Calu3 (cell line): Measurements from ENCODE around the gene OPCML. TPM values are rescaled to one million over a fixed set of nuclear protein-coding genes. Genes with fewer than 3 reads are reported as not detected.

ENCODE experiments used
- BruUV-seq: library from RNA; stranded (reverse); fragments of 400-500 nt; replicated peaks from 2 replicates; lab custom pipeline; 2021; lab: Mats Ljungman, UMichigan
- CTCF ChIA-PET: fragments of 300-600 bp; sonication (Branson Sonifier 250); formaldehyde crosslinking; loops from one replicate; lab custom pipeline; 2022; ENCODE audit warnings: antibody characterized with exemption; lab: Charles Lee
- DNase-seq: peaks from one replicate; pipeline ENCODE4 v3.0.0; 2022
- H3K27ac Mint-ChIP-seq: one replicate; pipeline ENCODE4 v1.8.0; 2022; ENCODE audit warnings: mixed read lengths; ENCODE audit not compliant: unreplicated experiment
- H3K27me3 Mint-ChIP-seq: one replicate; pipeline ENCODE4 v1.8.0; 2022; ENCODE audit warnings: mixed read lengths; ENCODE audit not compliant: unreplicated experiment
- H3K36me3 Mint-ChIP-seq: one replicate; pipeline ENCODE4 v1.8.0; 2022; ENCODE audit warnings: mild to moderate bottlenecking, moderate library complexity, mixed read lengths; ENCODE audit not compliant: insufficient read depth, unreplicated experiment
- H3K4me1 Mint-ChIP-seq: one replicate; pipeline ENCODE4 v1.8.0; 2022; ENCODE audit warnings: mild to moderate bottlenecking, low read depth, mixed read lengths; ENCODE audit not compliant: unreplicated experiment
- H3K4me3 Mint-ChIP-seq: one replicate; pipeline ENCODE4 v1.8.0; 2022; ENCODE audit warnings: mild to moderate bottlenecking, low read depth, moderate library complexity, mixed read lengths; ENCODE audit not compliant: unreplicated experiment
- H3K9me3 Mint-ChIP-seq: one replicate; pipeline ENCODE4 v1.8.0; 2022; ENCODE audit warnings: low read depth, mixed read lengths; ENCODE audit not compliant: unreplicated experiment
- intact Hi-C: fragments of 100-400 bp; cut with micrococcal nuclease; formaldehyde crosslinking; loops from one replicate; pipeline ENCODE4 v1.10.0; 2022; ENCODE audit not compliant: unreplicated experiment
- total RNA-seq: library from RNA; stranded (reverse); gene quantifications from 2 replicates; pipeline ENCODE4 v1.2.3, GENCODE V29; 2022
- TF ChIP-seq, protein P1 (sequence below): fragments of 200-600 bp; IDR thresholded peaks from one replicate; pipeline ENCODE4 v1.8.0; 2022; ENCODE audit warnings: antibody characterized with exemption; ENCODE audit not compliant: unreplicated experiment

Gene OPCML
- total RNA-seq, 1 experiment from 2014 or later: not detected

DNA sequence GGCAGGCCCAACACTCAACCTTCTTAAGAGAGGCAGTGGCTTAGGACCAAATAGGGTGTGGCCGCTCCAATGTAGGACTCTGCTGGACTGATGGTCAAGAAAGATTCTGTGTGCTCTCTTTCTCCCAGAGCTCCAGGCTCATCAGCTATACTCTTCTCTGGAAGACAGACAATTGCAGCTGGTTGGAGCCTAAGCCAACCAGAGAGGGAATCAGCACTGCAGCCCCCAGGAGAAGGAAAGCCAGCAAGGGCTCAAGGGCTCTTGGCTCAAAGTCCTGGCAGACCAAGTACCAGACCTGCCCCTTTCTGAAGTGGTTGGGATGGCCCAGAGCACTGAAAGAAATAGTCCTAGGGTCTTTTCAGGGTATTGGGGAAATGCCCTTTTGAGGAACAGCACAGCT, 1084.5 kb downstream of the OPCML start:
- no peaks in the 10 kb centered on the region for H3K4me1 Mint-ChIP-seq
- no peaks in the 10 kb centered on the region for H3K27me3 Mint-ChIP-seq
- no TSS peak for BruUV-seq
- H3K4me3 Mint-ChIP-seq: no peak overlapping the region
- no peak for DNase-seq
- intact Hi-C loops: no loop called here
- CTCF ChIA-PET: no interaction called here
- TF ChIP-seq, protein P1, sequence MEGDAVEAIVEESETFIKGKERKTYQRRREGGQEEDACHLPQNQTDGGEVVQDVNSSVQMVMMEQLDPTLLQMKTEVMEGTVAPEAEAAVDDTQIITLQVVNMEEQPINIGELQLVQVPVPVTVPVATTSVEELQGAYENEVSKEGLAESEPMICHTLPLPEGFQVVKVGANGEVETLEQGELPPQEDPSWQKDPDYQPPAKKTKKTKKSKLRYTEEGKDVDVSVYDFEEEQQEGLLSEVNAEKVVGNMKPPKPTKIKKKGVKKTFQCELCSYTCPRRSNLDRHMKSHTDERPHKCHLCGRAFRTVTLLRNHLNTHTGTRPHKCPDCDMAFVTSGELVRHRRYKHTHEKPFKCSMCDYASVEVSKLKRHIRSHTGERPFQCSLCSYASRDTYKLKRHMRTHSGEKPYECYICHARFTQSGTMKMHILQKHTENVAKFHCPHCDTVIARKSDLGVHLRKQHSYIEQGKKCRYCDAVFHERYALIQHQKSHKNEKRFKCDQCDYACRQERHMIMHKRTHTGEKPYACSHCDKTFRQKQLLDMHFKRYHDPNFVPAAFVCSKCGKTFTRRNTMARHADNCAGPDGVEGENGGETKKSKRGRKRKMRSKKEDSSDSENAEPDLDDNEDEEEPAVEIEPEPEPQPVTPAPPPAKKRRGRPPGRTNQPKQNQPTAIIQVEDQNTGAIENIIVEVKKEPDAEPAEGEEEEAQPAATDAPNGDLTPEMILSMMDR: no peak
- H3K27ac Mint-ChIP-seq: no peak overlapping the region
- H3K9me3 Mint-ChIP-seq: peaks cover 18% of the 10 kb centered on the region
- H3K36me3 Mint-ChIP-seq: no peaks in the 10 kb centered on the region

DNA sequence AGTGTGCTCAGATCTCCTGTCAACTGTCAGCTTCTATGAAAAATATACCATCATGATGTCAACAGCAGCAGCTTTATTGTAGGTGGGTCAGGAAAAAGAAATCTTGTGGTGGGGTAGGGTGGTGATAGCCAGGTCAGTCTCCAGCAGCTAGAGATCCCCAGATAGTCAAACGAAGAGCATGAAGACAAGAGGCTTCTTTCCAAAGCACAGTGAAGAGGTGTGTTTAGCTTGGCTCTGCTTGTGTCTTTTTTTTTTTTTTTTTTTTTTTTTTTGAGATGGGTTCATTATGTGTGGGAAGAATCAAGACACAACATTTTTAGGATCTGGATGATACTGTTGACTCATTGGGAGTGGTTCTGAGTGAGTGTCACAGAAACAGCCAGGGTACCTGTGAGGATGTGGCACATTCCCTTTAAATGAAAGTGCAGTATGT, 1086.4 kb downstream of the OPCML start:
- no peaks in the 10 kb centered on the region for H3K4me1 Mint-ChIP-seq
- CTCF ChIA-PET: interaction anchor here (0.7 kb wide), 3 partner anchors 505 to 1732 kb away, joined by 3 to 4 read pairs (median 4); no protein-coding TSS in a partner anchor
- H3K27ac Mint-ChIP-seq: no peak overlapping the region
- H3K4me3 Mint-ChIP-seq: no peak overlapping the region
- H3K27me3 Mint-ChIP-seq: no peaks in the 10 kb centered on the region
- no peak for DNase-seq
- H3K9me3 Mint-ChIP-seq: peaks cover 19% of the 10 kb centered on the region
- intact Hi-C loops: no loop called here
- BruUV-seq: no TSS peak
- TF ChIP-seq, protein P1: no peak
- no peaks in the 10 kb centered on the region for H3K36me3 Mint-ChIP-seq

DNA sequence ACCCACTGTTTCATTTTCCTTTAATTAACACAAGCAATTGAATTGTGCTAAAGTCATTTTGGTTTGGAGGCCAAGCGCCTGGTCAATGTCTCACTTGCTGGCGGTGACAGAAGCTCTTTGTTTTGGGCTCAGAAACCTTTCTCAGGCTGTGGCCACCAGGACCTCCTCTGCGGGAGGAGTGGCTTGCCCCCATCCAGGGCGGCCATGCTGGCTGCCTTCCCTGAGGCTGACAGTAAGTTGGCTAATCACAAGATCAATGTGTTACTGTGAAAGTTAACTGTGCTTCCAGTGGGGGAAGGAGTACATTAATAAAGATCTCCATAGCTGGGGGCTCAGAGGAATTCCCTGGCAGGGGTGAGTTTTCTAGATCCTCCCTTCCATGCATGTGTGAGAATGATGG, 1087.4 kb downstream of the OPCML start:
- H3K4me1 Mint-ChIP-seq: no peaks in the 10 kb centered on the region
- H3K36me3 Mint-ChIP-seq: no peaks in the 10 kb centered on the region
- no peaks in the 10 kb centered on the region for H3K27me3 Mint-ChIP-seq
- no peak overlapping the region for H3K27ac Mint-ChIP-seq
- intact Hi-C loops: no loop called here
- no peak overlapping the region for H3K4me3 Mint-ChIP-seq
- H3K9me3 Mint-ChIP-seq: peaks cover 22% of the 10 kb centered on the region
- no peak for DNase-seq
- CTCF ChIA-PET: no interaction called here
- BruUV-seq: no TSS peak
- TF ChIP-seq, protein P1: no peak

DNA sequence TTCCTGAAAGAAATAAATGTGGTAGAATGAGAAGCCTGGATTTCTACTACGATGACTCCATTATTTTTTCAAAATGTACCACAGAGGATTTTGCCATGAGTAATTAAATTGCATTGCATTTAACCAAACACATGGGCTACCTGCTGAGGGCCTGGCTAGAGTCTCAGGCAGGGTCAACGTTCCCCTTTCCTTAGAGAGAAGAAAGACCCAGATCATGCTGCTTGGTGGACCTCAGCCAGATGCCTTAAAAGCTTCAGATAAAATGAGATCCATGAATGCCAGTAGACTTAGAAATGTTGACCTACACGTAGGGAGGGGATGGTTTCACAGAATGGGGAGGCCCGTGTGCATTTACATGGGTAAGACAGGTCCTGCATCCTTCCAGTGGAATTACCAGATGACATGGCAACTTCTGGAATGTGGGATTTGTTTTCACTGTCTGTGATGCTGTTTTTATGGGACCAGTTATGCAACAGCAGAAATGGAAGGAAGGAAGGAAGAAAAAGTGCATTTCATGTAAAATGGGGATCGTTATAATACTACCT, 1092.5 kb downstream of the OPCML start:
- no peak for DNase-seq
- Mint-ChIP-seq H3K4me3 (no peak overlapping the region), H3K4me1 (no peaks in the 10 kb centered on the region), H3K9me3 (peaks cover 35% of the 10 kb centered on the region), H3K36me3 (no peaks in the 10 kb centered on the region), H3K27ac (no peak overlapping the region), H3K27me3 (no peaks in the 10 kb centered on the region)
- BruUV-seq: no TSS peak
- CTCF ChIA-PET: no interaction called here
- intact Hi-C loops: no loop called here
- TF ChIP-seq, protein P1: no peak
